A673 (cell line): Measurements from ENCODE around the gene KHNYN. TPM values are rescaled to one million over a fixed set of nuclear protein-coding genes. Genes with fewer than 3 reads are reported as not detected.

Source experiments
- BruUV-seq: library from RNA; stranded (reverse); fragments of 400-500 nt; replicated peaks from 2 replicates; lab custom pipeline; 2021; lab: Mats Ljungman, UMichigan
- CTCF ChIA-PET: fragments of 300-600 bp; sonication (Branson Sonifier 250); formaldehyde crosslinking; loops from one replicate; lab custom pipeline; 2022; ENCODE audit warnings: antibody characterized with exemption; lab: Charles Lee
- POLR2A ChIA-PET: fragments of 300-600 bp; sonication (Branson Sonifier 250); formaldehyde crosslinking; loops from one replicate; lab custom pipeline; 2022; ENCODE audit warnings: antibody characterized with exemption; ENCODE audit not compliant: low non-redundant PET; lab: Charles Lee
- DNase-seq: peaks from one replicate; pipeline ENCODE4 v3.0.0-alpha.2; 2015; ENCODE audit warnings: low spot score
- H3K27ac ChIP-seq: fragments of 200-600 bp; sonication (generic); 2 replicates; pipeline ENCODE4 v1.5.1; 2016; ENCODE audit warnings: mixed run types, low read depth, mild to moderate bottlenecking, mixed read lengths, antibody characterized with exemption, low read length; ENCODE audit not compliant: poor library complexity, severe bottlenecking
- H3K27me3 ChIP-seq: fragments of 200-600 bp; sonication (generic); replicated peaks from 2 replicates; pipeline ENCODE4 v1.6.1; 2017; ENCODE audit warnings: mixed run types, low read depth, mild to moderate bottlenecking, mixed read lengths, antibody characterized with exemption, low read length; ENCODE audit not compliant: insufficient read depth, poor library complexity
- H3K36me3 ChIP-seq: fragments of 200-600 bp; sonication (generic); 2 replicates; pipeline ENCODE4 v1.6.1; 2016; ENCODE audit warnings: mixed run types, mild to moderate bottlenecking, mixed read lengths, antibody characterized with exemption, low read length; ENCODE audit not compliant: insufficient read depth, poor library complexity, severe bottlenecking
- H3K4me1 ChIP-seq: fragments of 200-600 bp; sonication (generic); 2 replicates; pipeline ENCODE4 v1.6.1; 2017; ENCODE audit warnings: mixed run types, mild to moderate bottlenecking, mixed read lengths, antibody characterized with exemption, low read length; ENCODE audit not compliant: insufficient read depth, poor library complexity, severe bottlenecking
- H3K4me3 ChIP-seq: fragments of 200-600 bp; sonication (generic); 2 replicates; pipeline ENCODE4 v1.5.1; 2016; ENCODE audit warnings: low read depth, mixed run types, mild to moderate bottlenecking, mixed read lengths, low read length; ENCODE audit not compliant: poor library complexity, severe bottlenecking
- H3K9me3 ChIP-seq: fragments of 200-600 bp; sonication (generic); 2 replicates; pipeline ENCODE4 v1.6.1; 2016; ENCODE audit warnings: mixed run types, low read depth, mild to moderate bottlenecking, mixed read lengths, antibody characterized with exemption, low read length; ENCODE audit not compliant: poor library complexity, severe bottlenecking
- CTCF ChIP-seq: fragments of 300-800, 200-600 bp; sonication (generic); conservative IDR thresholded peaks from 2 replicates; pipeline ENCODE4 v1.5.1; 2017; ENCODE audit warnings: low read depth, mild to moderate bottlenecking, antibody characterized with exemption, low read length, moderate library complexity, mixed read lengths
- EZH2 ChIP-seq: fragments of 200-600 bp; sonication (generic); IDR thresholded peaks from 2 replicates; pipeline ENCODE4 v1.6.1; 2017; ENCODE audit warnings: borderline replicate concordance, low read depth, mild to moderate bottlenecking, mixed read lengths, antibody characterized with exemption, low read length; ENCODE audit not compliant: poor library complexity, severe bottlenecking
- intact Hi-C: fragments of 100-400 bp; cut with micrococcal nuclease; formaldehyde crosslinking; loops from one replicate; pipeline ENCODE4 v1.10.0; 2022; ENCODE audit not compliant: unreplicated experiment
- total RNA-seq: library from RNA; stranded (reverse); gene quantifications from 2 replicates; pipeline ENCODE4 v1.2.3, GENCODE V29; 2021

Gene KHNYN
- total RNA-seq, 1 experiment from 2014 or later = 32.7 TPM

- no peaks in the 10 kb centered on the region for H3K27me3 ChIP-seq
- H3K4me1 ChIP-seq = no peaks in the 10 kb centered on the region
- intact Hi-C loops = no loop called here
- no peak overlapping the region for H3K27ac ChIP-seq
- TF ChIP-seq CTCF (no peak), EZH2 (no peak)
- POLR2A ChIA-PET = no interaction called here
- no peak for DNase-seq
- CTCF ChIA-PET = no interaction called here
- no peaks in the 10 kb centered on the region for H3K36me3 ChIP-seq
- H3K4me3 ChIP-seq = no peak overlapping the region
- no peaks in the 10 kb centered on the region for H3K9me3 ChIP-seq
- BruUV-seq = no TSS peak
Observed at GRCh38 chr14:24407608-24408325, 22.0 kb upstream of the KHNYN start.

DNA sequence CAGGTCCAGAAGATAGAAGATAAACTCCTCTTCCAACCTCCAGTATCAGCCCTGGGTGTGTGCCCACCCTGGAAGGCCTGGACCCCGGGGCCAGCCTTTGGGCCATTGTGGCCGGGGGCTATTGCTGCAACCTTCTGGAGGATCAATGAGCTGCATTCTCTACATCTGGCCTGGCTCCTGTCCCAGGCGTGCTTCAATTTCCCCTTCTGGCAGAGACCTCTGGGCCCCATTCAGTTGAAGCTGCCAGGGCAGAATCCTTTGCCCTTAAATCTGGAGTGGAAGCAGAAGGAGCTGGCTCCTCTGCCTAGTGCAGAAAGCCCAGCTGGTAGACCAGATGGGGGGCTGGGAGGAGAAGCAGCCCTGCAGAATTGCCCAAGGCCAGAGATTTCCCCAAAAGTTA is 21.0 kb upstream of the KHNYN start:
- TF ChIP-seq CTCF (no peak), EZH2 (no peak)
- H3K4me3 ChIP-seq = no peak overlapping the region
- no peak for DNase-seq
- no peak overlapping the region for H3K27ac ChIP-seq
- CTCF ChIA-PET = interaction anchor here (0.8 kb wide), 1 partner anchor 75 kb away, joined by 3 read pairs; no protein-coding TSS in a partner anchor
- POLR2A ChIA-PET = no interaction called here
- no peaks in the 10 kb centered on the region for H3K36me3 ChIP-seq
- intact Hi-C loops = no loop called here
- H3K27me3 ChIP-seq = no peaks in the 10 kb centered on the region
- H3K4me1 ChIP-seq = no peaks in the 10 kb centered on the region
- H3K9me3 ChIP-seq = no peaks in the 10 kb centered on the region
- BruUV-seq = no TSS peak

DNA sequence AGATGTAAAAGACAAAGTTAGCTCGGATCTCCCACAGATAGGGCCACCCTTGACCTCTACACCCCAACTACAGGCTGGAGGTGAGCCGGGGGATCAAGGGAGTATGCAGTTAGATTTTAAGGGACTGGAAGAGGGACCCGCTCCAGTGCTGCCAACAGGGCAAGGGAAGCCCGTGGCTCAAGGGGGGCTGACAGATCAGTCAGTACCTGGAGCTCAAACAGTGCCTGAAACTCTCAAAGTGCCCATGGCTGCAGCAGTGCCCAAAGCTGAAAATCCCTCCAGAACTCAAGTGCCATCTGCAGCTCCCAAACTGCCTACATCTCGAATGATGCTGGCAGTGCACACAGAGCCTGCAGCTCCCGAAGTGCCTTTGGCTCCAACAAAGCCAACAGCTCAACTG is 20.6 kb upstream of the KHNYN start:
- no peaks in the 10 kb centered on the region for H3K4me1 ChIP-seq
- no peaks in the 10 kb centered on the region for H3K36me3 ChIP-seq
- POLR2A ChIA-PET = no interaction called here
- intact Hi-C loops = no loop called here
- H3K27ac ChIP-seq = no peak overlapping the region
- TF ChIP-seq CTCF (no peak), EZH2 (no peak)
- H3K9me3 ChIP-seq = no peaks in the 10 kb centered on the region
- CTCF ChIA-PET = interaction anchor here (0.8 kb wide), 1 partner anchor 76 kb away, joined by 3 read pairs; no protein-coding TSS in a partner anchor
- DNase-seq = no peak
- H3K4me3 ChIP-seq = no peak overlapping the region
- no peaks in the 10 kb centered on the region for H3K27me3 ChIP-seq
- no TSS peak for BruUV-seq
